GM19240 (cell line): ENCODE results near the gene BIRC2.
A peak's percentile ranks its signal among the peaks of the same experiment; 100 is the strongest.
"Not testable (repeated sequence)": the region's sequence is repeated elsewhere in the genome, so short reads cannot be mapped to it uniquely, and the experiment has no call there.

ENCODE experiments used
- DNase-seq: peaks from one replicate; pipeline ENCODE4 v3.0.0; 2011; ENCODE audit warnings: low spot score; ENCODE audit not compliant: insufficient read length

BIRC2 gene

DNA sequence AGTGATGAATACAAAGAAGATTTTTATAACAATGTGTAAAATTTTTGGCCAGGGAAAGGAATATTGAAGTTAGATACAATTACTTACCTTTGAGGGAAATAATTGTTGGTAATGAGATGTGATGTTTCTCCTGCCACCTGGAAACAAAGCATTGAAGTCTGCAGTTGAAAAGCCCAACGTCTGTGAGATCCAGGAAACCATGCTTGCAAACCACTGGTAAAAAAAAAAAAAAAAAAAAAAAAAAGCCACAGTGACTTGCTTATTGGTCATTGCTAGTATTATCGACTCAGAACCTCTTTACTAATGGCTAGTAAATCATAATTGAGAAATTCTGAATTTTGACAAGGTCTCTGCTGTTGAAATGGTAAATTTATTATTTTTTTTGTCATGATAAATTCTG lies 24.5 kb upstream of the BIRC2 start:
- no peak for DNase-seq

DNA sequence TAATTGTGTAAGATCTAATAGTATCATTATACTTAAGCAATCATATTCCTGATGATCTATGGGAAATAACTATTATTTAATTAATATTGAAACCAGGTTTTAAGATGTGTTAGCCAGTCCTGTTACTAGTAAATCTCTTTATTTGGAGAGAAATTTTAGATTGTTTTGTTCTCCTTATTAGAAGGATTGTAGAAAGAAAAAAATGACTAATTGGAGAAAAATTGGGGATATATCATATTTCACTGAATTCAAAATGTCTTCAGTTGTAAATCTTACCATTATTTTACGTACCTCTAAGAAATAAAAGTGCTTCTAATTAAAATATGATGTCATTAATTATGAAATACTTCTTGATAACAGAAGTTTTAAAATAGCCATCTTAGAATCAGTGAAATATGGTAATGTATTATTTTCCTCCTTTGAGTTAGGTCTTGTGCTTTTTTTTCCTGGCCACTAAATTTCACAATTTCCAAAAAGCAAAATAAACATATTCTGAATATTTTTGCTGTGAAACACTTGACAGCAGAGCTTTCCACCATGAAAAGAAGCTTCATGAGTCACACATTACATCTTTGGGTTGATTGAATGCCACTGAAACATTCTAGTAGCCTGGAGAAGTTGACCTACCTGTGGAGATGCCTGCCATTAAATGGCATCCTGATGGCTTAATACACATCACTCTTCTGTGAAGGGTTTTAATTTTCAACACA lies 23.3 kb upstream of the BIRC2 start:
- DNase-seq = no peak

DNA sequence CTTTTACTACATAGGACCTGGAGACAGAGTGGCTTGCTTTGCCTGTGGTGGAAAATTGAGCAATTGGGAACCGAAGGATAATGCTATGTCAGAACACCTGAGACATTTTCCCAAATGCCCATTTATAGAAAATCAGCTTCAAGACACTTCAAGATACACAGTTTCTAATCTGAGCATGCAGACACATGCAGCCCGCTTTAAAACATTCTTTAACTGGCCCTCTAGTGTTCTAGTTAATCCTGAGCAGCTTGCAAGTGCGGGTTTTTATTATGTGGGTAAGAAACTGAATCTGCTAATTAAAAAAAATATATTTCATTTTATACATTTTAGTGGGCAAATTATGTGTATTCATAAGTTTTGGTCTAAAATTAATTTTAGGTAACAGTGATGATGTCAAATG lies 21.9 kb upstream of the BIRC2 start:
- no peak for DNase-seq

DNA sequence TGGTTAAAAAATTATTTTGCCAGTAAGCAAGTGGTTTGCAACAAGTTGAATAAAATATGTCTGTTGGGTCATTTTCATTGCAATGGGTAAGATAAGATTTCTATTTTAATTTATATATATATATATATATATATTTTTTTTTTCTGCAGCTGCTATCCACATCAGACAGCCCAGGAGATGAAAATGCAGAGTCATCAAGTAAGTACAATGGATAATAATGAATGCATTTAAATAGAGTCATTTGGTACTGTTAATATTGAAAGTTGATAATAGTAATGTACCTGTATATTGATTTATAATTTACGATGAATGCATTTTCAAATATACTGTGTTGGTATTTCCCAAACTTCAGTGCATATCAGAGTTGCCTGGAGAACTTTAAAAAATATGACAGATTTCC lies 18.3 kb upstream of the BIRC2 start:
- no peak for DNase-seq

DNA sequence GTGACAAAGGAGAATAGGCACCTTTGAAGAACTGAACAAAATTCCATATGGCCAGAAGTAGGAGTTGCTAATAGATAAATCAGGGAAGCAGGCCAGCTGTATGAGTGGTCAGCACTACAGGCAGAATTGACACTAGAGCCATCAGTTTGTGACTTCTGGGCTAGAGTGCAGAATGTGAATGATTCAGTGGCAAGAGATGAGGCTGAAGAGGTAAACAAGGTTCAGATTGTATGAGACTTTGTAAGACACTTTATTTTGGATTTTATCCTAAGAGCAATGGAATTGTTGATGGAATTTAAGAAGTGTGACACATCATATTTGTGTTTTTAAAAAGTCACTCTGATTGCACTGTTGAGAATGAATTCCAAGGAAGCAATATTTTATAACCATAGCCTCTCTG lies 16.8 kb upstream of the BIRC2 start:
- no peak for DNase-seq

DNA sequence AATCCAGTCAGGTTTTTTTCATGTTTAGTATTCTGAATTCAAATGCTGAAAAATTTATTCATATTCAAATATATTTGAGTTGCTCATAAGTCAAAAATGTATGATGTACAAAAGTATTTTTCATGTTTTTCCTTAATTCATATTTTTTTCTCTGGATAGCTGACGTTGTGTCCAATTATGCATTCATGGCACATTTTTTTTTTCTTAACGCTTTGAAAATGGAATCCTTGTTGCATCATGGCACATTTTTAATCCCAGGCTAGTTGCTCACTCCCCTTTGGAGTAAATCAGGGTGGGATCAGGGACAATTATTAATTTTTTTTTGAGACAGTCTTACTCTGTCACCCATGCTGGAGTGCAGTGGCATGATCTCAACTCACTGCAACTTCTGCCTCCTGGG lies 15.7 kb upstream of the BIRC2 start:
- no peak for DNase-seq

DNA sequence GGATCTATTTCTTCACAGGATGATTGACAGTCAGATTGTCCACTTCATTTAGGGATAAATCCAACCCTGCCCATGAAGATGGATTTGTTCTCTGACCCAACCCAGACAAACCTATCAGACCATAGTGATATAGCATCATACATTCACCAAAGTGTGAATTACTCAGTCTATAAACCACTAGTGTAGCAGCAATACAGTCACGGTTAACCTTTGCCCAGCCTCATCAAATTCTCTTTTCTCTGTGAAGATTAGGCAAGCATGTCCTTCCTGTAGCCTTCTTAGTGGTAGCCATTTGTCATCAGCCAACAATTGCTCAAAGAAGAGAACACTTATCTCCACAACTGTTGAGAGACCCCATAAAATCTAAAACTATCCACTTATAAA lies 14.4 kb upstream of the BIRC2 start:
- DNase-seq = no peak

DNA sequence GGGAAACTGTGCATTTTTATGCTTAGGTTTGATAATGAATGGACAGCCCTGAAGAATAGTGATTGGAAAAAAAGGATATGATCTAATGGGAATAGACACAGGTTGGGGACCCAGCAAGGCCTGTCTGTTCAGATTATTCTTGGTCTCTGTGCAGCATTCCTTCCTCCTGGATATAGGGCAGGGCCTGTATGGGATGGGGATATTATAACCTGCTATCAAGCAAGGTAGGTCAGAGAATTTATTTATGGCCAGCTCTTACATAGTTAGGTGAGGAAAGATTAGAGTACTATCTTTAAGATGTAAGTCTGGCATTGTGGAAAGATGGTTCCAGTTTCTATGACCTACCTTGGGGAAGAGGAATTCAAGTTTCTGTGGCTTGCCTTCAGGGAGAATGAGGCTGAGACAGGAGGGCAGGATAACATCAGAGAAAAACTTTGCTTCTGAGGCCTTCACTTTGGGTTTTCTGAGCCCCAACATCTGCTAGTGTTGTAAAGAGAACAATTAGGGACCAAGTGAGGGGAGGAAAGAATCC lies 8.5 kb upstream of the BIRC2 start:
- no peak for DNase-seq

DNA sequence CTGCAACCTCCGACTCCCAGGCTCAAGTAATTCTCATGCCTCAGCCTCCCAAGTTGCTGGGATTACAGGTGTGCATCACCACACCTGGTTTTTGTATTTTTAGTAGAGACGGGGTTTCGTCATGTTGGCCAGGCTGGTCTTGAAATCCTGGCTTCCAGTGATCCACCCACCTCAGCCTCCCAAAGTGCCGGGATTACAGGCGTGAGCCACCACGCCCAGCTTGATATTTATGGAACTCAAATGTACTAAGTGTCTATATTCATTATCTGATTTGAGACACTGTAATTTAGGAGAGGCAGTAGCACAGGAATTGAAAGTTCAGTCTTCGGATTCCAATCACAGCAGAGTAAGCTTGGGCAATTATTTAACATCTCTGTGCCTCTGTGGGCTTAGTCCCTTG lies 5.7 kb upstream of the BIRC2 start:
- DNase-seq = not testable (repeated sequence)

DNA sequence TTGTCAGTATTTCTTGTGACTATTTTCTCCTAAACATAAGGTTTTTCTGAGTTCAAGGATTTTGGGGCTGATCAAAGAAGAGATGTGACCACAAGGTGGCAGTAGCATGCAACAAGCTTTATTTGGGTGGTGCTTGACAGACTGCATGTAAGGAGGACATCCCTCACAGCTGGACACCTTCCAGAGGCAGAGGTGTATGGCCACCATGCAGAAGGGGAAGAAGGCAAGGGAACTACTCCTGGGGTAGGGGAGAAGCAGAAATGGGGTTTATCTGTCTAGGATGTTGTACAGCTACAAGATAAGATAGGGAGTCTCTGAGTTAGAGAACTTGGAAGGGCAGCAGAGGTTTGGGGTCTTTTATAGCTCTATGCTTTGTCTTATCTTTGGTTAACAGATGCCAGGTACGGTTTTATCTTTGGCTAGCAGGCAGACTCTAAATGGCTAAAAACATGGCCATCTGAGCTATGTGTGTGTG lies 5.1 kb upstream of the BIRC2 start:
- DNase-seq = no peak

DNA sequence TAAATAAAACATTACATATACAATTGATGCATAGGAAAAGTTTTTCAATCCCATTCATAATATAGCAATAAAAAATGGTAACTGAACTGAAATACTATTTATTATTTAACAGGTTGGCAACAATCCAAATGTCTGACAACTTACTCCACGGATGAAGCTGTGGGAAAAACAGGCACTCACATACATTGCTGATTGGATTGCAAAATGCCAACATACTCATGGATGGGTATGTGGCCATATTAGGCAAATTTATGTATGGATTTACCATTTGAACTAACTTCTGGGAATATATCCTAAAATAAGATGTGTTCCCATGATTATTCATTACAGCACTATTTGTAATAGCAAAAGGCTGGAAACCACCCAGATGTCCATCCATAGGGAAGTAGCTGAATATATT lies 3.2 kb upstream of the BIRC2 start:
- no peak for DNase-seq

DNA sequence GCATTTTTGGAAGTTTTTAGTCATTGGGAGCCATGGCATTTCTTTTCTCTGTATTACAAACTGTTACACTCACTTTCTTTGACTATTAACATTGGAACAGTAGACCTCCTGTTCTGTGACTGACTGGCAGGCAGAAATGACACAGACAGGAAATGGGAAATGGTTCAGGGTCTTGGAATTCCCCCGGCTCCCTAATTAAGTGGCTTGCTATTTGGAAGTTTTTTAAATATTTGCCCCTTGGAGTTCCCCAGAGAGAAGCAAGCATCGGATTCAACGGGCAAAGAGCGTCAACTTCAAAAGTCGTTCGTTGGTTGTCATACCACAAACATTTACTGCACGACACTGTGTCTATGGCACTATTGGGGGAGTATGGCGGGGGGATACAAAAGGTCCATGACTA lies 1.1 kb upstream of the BIRC2 start:
- no peak for DNase-seq

DNA sequence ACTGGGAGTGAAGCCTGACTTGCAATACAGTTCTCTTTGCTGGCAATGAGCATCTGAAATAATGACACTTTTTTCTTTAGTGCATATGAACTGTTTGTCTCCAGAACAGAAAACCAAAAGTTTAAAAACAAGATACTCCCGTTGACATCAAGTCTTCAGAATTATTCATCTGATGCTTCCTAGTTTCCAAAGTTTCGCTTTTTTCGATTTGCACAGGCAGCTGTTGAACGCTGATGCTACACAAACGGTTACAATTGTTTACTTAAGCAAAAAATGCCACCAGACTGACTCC lies 612 bp upstream of the BIRC2 start:
- no peak for DNase-seq

DNA sequence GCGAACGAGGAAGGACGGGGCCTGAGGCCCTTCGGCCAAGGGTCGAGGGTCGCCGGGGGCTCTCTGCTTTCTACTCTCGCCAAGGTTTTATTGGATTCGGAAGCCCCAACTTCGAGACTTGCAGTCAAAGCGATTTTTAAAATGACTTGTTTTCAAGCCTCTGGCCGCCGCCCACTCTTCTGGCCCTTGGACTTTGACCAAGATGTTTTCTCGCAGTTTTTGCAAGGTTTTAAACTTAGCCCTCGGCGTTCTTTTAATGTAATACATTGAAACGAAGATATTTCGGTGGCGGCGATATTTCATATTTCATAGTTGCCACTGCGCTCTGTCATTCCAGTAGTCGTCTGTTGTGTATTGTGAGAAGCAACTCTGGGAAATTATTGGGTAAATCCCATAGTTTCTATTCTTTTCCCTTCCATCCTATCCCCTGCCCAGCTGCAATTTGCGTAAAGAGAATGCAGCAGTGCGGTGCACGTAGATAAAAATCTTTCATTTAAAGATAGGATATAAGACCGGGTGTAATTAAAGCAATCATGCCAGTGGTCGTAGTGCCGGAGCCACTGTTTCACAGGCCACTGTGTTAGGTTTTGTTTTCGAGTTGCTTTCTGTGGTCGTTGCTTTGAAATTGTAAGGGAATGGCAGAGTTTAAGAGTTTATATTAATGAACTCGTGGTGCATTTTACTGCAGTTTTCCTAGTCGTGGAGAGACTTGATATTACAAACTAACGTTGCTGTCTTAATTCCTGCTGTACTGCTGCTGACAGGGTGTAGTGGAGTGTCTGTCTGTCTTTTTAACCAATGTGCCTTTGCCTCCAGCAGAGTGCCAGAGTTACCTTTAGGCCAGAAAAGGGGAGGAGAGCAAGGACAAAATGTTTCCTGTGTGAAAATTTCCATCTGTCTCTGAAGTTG lies 702 bp downstream of the BIRC2 start:
- no peak for DNase-seq

DNA sequence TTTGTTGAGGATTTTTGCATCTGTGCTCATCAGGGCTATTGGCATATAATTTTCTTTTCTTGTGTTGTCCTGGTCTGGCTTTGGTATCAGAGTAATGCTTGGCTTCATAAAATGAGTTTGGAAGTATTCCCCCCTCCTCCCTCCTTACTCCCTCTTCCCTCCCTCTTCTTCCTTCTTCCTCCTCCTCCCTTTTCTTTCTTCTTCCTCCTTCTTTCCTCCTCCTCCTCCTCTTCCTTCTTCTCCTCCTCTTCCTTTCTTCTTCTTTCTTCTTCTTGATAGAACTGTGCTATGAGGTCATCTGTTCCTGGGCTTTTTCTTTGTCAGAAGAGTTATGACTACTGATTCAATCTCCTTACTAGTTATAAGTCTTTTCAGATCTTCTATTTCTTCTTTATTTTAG lies 10.1 kb downstream of the BIRC2 start:
- DNase-seq = no peak

DNA sequence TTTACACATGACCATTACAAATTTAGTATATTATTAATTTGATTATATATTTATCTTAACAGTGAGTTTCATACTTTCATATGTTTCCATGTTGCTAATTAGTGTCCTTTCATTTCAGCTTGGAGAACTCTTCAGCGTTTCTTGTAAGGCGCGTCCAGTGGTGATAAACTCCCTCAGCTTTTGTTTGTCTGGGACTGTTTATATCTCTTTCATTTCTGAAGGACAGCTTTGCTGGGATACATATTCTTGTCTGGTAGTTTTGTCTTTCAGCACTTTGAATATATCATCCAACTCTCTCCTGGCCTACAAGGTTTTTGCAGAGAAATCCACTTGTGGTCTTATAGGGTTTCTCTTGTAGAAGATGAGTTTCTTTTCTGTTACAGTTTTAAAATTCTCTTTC lies 12.4 kb downstream of the BIRC2 start:
- no peak for DNase-seq

DNA sequence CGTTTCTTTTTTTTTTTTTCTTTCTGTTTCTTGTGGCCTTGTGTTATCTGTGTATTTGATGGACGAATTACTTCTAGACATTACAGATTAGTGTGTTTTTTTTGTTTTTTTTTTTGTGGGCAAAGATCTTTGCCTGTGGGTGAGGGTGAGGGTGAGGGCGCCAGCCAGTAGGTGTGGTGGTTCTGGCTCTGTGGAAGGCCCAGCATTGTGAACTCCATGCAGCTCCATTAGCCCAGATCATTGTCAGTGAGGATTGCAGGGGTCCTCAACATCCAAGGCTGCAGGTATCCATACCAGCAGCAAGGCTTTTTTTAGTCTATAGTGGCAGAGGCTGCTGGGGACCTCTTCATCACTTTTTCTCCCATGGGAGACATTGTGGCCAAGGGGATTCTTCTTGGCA lies 13.7 kb downstream of the BIRC2 start:
- DNase-seq = no peak

DNA sequence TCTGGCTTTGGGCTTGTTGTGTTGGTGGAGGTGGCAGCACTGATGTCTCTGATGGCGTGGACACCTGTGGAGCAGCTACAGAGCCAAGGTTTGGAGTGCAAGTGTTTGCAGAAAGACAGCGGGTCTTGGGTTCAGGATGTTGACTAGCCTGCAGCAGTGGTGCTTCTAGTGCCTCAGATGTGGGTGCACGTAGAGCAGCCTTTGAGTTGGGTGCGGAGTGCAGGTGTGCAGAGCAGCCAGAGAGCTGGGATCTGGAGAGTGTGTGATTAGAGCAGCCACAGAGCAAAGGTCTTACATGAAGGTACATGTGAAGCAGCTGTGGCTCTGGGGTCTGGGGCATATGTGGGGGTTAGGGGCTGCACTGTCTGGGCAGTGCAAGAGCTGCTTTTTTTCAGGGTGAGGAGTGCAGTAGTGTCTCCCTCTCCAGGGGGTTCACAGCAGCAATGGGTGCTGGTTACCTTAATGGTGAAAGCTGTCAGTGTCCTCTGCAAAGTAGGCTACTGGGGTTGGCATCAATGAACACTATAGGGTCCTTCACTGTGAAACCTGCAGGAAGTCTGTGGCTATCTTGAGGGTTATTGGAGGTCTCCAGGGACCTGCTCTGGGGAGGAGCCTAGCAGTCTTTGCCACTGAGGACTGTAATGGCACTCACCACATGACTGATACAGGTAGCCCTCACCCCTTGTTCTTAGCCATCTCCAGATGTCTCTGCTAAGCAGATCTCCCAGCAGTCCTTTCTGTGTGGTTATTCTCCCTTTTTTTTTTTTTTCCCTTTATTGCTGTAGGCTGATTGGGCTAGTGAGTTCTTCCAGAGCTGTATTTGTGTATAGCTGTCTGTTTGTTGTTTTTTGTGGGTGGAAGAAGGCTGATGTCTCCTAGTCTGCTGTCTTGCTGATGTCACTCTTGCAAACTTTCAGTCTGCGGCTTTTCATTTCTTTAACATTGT lies 14.3 kb downstream of the BIRC2 start:
- DNase-seq = no peak

DNA sequence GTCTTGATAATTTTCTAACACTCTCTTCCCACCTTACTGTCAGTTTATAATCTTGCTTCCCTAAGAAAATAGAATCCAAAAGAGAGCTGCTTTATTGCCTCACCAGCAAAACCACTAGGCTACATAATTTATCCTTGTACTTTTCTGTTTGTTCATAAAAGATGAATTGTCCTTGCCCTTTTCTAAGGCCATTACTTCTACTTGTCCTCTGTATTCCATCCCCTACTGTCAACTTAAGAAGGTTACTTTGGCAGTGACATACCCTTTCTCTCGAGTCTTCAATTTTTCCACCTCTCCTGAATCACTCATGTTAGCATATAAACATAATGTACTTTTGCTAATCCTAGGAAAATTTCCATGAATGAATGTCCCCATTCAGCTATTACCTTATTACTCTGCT lies 18.0 kb downstream of the BIRC2 start:
- DNase-seq = no peak

DNA sequence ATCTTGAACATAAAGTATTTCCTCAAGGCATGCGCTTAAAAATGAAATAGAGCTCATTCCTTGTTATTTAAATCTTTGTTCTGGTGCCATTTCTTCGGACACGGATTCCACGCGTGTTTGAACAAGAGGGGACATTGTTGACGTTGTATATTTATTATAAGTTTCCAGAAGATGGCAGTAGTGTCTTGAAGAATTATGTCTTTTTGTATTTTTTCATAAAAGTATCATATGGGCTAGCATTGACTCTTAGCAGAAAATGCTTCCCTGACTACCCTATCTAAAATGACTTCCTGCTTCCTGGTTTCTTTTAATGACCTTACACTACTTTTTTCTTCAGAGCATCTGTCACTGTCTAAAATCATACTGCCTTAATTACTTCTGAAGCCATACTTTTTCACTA lies 20.4 kb downstream of the BIRC2 start:
- no peak for DNase-seq

DNA sequence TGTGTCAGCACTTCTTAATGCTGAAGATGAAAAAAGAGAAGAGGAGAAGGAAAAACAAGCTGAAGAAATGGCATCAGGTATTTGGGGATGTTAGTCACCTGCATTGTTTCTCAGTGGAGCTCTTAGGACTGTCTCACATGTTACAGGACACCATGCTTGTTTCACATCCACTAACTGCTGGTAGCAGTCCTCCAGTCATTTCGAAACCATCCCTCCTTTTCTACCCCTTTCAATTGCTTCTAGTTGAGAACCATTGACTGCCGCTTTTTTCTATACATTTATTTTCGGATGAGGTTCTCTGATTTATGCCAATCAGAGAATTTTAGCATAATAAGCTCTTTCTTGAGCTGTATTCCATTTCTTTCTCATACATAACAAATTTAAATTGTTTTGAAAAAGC lies 21.5 kb downstream of the BIRC2 start:
- DNase-seq = peak; percentile 84
